SU-DHL-6 (cell line): ENCODE measurements around the gene SERINC3.

Source experiments
- H2AFZ ChIP-seq: fragments of 200-600 bp; sonication (generic); 2 replicates; pipeline ENCODE4 v1.6.1; 2014; ENCODE audit warnings: low read depth, mild to moderate bottlenecking, moderate library complexity, mixed read lengths, antibody characterized with exemption, low read length; ENCODE audit not compliant: severe bottlenecking
- H3F3A ChIP-seq: fragments of 200-600 bp; shearing (Covaris generic); 2 replicates; pipeline ENCODE4 v1.6.0; 2016; ENCODE audit warnings: antibody characterized with exemption, mild to moderate bottlenecking; ENCODE audit not compliant: insufficient read depth
- H3K27ac ChIP-seq: fragments of 200-600 bp; sonication (generic); 2 replicates; pipeline ENCODE4 v1.5.1; 2016; ENCODE audit warnings: low read depth, mild to moderate bottlenecking, low read length, moderate library complexity, mixed read lengths
- H3K27me3 ChIP-seq: fragments of 200-600 bp; sonication (generic), shearing (Covaris generic); 2 replicates; pipeline ENCODE4 v1.6.0; 2014; ENCODE audit warnings: mild to moderate bottlenecking, low read length
- H3K36me3 ChIP-seq: fragments of 200-600 bp; sonication (generic); 2 replicates; pipeline ENCODE4 v1.6.1; 2014; ENCODE audit warnings: mild to moderate bottlenecking, low read length, mixed read lengths
- H3K4me2 ChIP-seq: fragments of 300-600, 200-600 bp; shearing (Covaris generic), sonication (generic); 2 replicates; pipeline ENCODE4 v1.6.0; 2014; ENCODE audit warnings: low read length, low read depth, mild to moderate bottlenecking; ENCODE audit not compliant: poor library complexity, severe bottlenecking
- H3K4me3 ChIP-seq: fragments of 200-600 bp; sonication (generic); 2 replicates; pipeline ENCODE4 v1.5.1; 2014; ENCODE audit warnings: antibody characterized with exemption, low read length, mild to moderate bottlenecking, mixed read lengths; ENCODE audit not compliant: insufficient read depth, poor library complexity, severe bottlenecking
- H3K79me2 ChIP-seq: fragments of 200-600 bp; sonication (generic); 2 replicates; pipeline ENCODE4 v1.6.1; 2014; ENCODE audit warnings: mild to moderate bottlenecking, low read length, moderate library complexity; ENCODE audit not compliant: insufficient read depth
- H3K9ac ChIP-seq: fragments of 200-600 bp; sonication (generic); 2 replicates; pipeline ENCODE4 v1.7.0; 2014; ENCODE audit warnings: mild to moderate bottlenecking, low read length
- H3K9me2 ChIP-seq: fragments of 200-600 bp; sonication (generic); replicated peaks from 2 replicates; pipeline ENCODE4 v1.6.1; 2014; ENCODE audit warnings: low read length; ENCODE audit not compliant: insufficient read depth
- H3K9me3 ChIP-seq: fragments of 200-600 bp; sonication (generic); 2 replicates; pipeline ENCODE4 v1.6.1; 2014; ENCODE audit warnings: low read length, mixed read lengths; ENCODE audit not compliant: insufficient read depth
- H4K20me1 ChIP-seq: fragments of 200-600 bp; sonication (generic); 2 replicates; pipeline ENCODE4 v1.6.1; 2014; ENCODE audit warnings: low read depth, mild to moderate bottlenecking, antibody characterized with exemption, low read length, moderate library complexity, mixed read lengths
- EZH2phosphoT487 ChIP-seq: fragments of 200-600 bp; sonication (generic), shearing (Covaris generic); conservative IDR thresholded peaks from 2 replicates; pipeline ENCODE4 v1.6.1; 2018; ENCODE audit warnings: mild to moderate bottlenecking, antibody characterized with exemption, low read length, moderate library complexity, mixed read lengths
- TF ChIP-seq, protein P1 (sequence below): fragments of 200-600 bp; sonication (generic); IDR thresholded peaks from one replicate; pipeline ENCODE4 v1.5.1; 2017; ENCODE audit warnings: antibody characterized with exemption, mild to moderate bottlenecking, low read length, moderate library complexity; ENCODE audit not compliant: insufficient read depth, poor library complexity, severe bottlenecking

SERINC3 gene

DNA sequence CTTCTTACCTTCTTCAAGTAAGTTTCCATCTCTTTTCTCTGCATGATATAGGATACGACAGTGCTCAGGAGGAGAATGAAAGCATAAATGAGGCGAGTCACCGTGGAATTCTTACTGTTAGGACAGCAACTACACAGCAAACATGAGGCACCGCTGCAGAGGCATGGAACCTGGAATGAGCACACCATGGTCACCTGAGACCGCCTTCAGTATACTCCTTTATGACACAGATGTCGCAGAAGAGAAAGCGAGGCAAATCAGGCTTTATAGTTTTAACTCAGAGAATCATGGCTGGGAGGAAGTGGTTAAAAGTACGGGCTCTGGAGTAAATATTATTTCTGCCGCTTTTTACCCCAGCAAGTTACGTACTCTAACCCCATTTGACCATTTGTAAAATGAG, 8.0 kb downstream of the SERINC3 start:
- TF ChIP-seq, protein P1, sequence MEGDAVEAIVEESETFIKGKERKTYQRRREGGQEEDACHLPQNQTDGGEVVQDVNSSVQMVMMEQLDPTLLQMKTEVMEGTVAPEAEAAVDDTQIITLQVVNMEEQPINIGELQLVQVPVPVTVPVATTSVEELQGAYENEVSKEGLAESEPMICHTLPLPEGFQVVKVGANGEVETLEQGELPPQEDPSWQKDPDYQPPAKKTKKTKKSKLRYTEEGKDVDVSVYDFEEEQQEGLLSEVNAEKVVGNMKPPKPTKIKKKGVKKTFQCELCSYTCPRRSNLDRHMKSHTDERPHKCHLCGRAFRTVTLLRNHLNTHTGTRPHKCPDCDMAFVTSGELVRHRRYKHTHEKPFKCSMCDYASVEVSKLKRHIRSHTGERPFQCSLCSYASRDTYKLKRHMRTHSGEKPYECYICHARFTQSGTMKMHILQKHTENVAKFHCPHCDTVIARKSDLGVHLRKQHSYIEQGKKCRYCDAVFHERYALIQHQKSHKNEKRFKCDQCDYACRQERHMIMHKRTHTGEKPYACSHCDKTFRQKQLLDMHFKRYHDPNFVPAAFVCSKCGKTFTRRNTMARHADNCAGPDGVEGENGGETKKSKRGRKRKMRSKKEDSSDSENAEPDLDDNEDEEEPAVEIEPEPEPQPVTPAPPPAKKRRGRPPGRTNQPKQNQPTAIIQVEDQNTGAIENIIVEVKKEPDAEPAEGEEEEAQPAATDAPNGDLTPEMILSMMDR, result no peak
- TF ChIP-seq EZH2phosphoT487, result no peak
- Histone ChIP-seq H3F3A (no peaks in the 10 kb centered on the region), H3K36me3 (peaks cover 12% of the 10 kb centered on the region; the same call in 1 of the 2 replicates), H3K27me3 (no peaks in the 10 kb centered on the region), H3K9me3 (no peaks in the 10 kb centered on the region), H3K27ac (no peak overlapping the region), H2AFZ (no peak overlapping the region), H4K20me1 (no peaks in the 10 kb centered on the region), H3K4me3 (no peak overlapping the region), H3K4me2 (no peak overlapping the region), H3K79me2 (peaks cover 53% of the 10 kb centered on the region), H3K9me2 (no peaks in the 10 kb centered on the region), H3K9ac (no peak overlapping the region)

DNA sequence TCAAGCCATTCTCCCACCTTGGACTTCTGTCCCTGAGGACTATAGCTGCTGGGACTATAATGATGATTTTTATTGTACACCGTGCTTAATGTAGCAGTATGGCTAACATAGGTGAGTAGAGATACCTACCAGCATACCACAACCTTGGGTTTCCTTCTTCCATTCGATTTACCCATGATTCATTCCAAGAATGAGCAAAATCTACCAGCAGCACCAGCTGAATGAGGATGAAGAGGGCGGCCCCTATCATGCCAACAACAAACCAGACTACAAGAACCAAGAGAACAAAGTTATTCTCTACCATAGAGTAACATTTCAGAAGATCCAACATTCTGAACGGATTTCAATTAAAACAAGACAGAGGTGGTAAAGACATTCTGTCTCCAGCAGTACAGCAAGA, 12.1 kb downstream of the SERINC3 start:
- TF ChIP-seq EZH2phosphoT487, result no peak
- TF ChIP-seq, protein P1, result no peak
- Histone ChIP-seq H3K9me3 (no peaks in the 10 kb centered on the region), H3K27me3 (no peaks in the 10 kb centered on the region), H3K9me2 (no peaks in the 10 kb centered on the region), H3K4me3 (no peak overlapping the region), H3K27ac (no peak overlapping the region), H2AFZ (no peak overlapping the region), H4K20me1 (no peaks in the 10 kb centered on the region), H3K9ac (no peak overlapping the region), H3F3A (no peaks in the 10 kb centered on the region), H3K79me2 (peaks cover 13% of the 10 kb centered on the region), H3K4me2 (no peak overlapping the region), H3K36me3 (peaks cover 17% of the 10 kb centered on the region; the same call in 1 of the 2 replicates)

DNA sequence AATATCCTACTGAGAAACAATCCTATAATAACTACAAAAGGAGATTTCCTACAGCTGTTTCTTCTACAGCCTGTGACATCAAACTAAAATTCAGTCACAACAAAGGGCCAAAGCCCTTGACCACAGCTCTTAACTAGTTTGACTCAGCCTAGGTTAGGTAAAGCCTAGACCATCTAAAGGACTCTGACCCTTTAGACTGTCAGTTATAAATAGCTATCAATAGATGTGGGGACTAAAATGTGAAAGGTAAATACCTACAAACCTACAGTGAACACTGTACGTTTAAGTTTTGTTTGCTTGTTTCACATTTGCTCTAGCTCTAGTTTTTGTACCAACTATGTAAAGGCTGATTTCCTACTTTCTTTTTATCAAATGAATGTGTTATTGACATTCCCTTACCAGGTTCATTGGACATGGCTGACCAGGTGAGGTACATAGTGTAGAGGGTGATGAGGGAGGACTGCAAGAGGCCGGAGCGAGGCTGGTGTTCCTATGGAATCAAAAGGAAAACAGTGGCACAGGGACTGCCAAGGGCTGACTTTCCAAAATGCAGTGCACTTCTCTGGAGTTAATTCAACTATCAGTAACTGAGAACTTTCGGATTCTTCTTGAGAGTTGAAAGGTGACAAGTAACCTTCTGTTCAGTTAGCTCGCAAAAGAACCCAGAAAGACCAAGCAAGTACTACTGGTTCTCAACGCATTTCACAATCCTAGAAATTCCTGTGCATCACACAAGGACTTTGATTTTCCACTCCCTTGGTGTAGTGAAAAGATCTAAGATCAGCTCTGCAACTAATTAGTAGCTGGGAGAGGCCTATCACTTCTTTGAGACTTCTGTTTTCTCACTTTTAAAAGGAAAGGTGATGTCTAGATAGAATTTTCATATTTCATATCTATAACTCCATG, 17.2 kb downstream of the SERINC3 start:
- no peak overlapping the region for H3K4me2 ChIP-seq
- no peaks in the 10 kb centered on the region for H4K20me1 ChIP-seq
- H3K36me3 ChIP-seq, result peaks cover 22% of the 10 kb centered on the region

More for the DNA sequence above, 17.2 kb downstream of the SERINC3 start:
- Histone ChIP-seq H3K9me2 (no peaks in the 10 kb centered on the region), H3K9ac (no peak overlapping the region), H3K9me3 (no peaks in the 10 kb centered on the region), H3K79me2 (no peaks in the 10 kb centered on the region), H3K4me3 (no peak overlapping the region), H3K27me3 (no peaks in the 10 kb centered on the region), H2AFZ (no peak overlapping the region), H3F3A (no peaks in the 10 kb centered on the region), H3K27ac (no peak overlapping the region)
- TF ChIP-seq, protein P1, result no peak
